ENCODE data around the gene SLC24A1. TPM values are rescaled to one million over a fixed set of nuclear protein-coding genes. Genes with fewer than 3 reads are reported as not detected.

The SLC24A1 gene
- total and polyA plus RNA-seq, 10 of the 15 experiments (the other 5 are each of a cell fraction or from before 2014, with no cell fraction given) = 1.4 to 5.8 (median 3.3) TPM

- TF ChIP-seq CUX1 (IDR thresholded peaks at IDR 0.05; ENCODE audit: insufficient replicate concordance, low read depth, low read length) (no peak), NKRF (conservative IDR thresholded peaks at IDR 0.05) (no peak), POU2F2 (IDR thresholded peaks at IDR 0.05; ENCODE audit: borderline replicate concordance, low read depth, low read length) (no peak)
These were observed 3.1 kb upstream of the SLC24A1 start (continued) for GRCh38 chr15:65618560-65619109.
